WTC11 (cell line): ENCODE data around the gene ASTE1. TPM values are rescaled to one million over a fixed set of nuclear protein-coding genes. Genes with fewer than 3 reads are reported as not detected.
A peak's percentile ranks its signal among the peaks of the same experiment; 100 is the strongest.

Experiments
- ATAC-seq: fragments of 200-7000 bp; cut with Tn5 transposase; 2 replicates; pipeline ENCODE4 v1.10.0; 2021; ENCODE audit warnings: mild to moderate bottlenecking, moderate library complexity
- CTCF ChIA-PET: fragments of 300-600 bp; sonication (Branson Sonifier 250); formaldehyde crosslinking; loops from one replicate; lab custom pipeline; 2021; ENCODE audit warnings: antibody characterized with exemption; lab: Charles Lee
- POLR2A ChIA-PET: fragments of 350-600 bp; sonication (Branson Sonifier 250); formaldehyde crosslinking; loops from one replicate; lab custom pipeline; 2021; ENCODE audit warnings: antibody characterized with exemption; lab: Charles Lee
- DNase-seq: peaks from one replicate; pipeline ENCODE4 v3.0.0; 2021; ENCODE audit warnings: low spot score
- H3K27ac Mint-ChIP-seq: 2 replicates; pipeline ENCODE4 v1.8.0; 2021; ENCODE audit warnings: mixed read lengths
- H3K27me3 Mint-ChIP-seq: 2 replicates; pipeline ENCODE4 v1.8.0; 2021; ENCODE audit warnings: low read depth, mild to moderate bottlenecking, moderate library complexity, mixed read lengths
- H3K36me3 Mint-ChIP-seq: 2 replicates; pipeline ENCODE4 v1.8.0; 2021; ENCODE audit warnings: mixed read lengths
- H3K4me1 Mint-ChIP-seq: 2 replicates; pipeline ENCODE4 v1.8.0; 2022; ENCODE audit warnings: mixed read lengths
- H3K4me3 Mint-ChIP-seq: 2 replicates; pipeline ENCODE4 v1.8.0; 2021; ENCODE audit warnings: mild to moderate bottlenecking, moderate library complexity, mixed read lengths
- H3K9me3 Mint-ChIP-seq: 2 replicates; pipeline ENCODE4 v1.8.0; 2021; ENCODE audit warnings: mixed read lengths
- ATF1 ChIP-seq: sonication (generic); formaldehyde crosslinking; IDR thresholded peaks from 2 replicates; pipeline ENCODE4 v1.8.1; 2023; ENCODE audit warnings: mild to moderate bottlenecking, moderate library complexity, missing genetic modification reagents
- CBFB ChIP-seq: sonication (generic); formaldehyde crosslinking; IDR thresholded peaks from 2 replicates; pipeline ENCODE4 v1.8.1; 2022; ENCODE audit warnings: mild to moderate bottlenecking, low read depth, missing genetic modification reagents
- E2F1 ChIP-seq: sonication (generic); formaldehyde crosslinking; IDR thresholded peaks from 2 replicates; pipeline ENCODE4 v1.8.0; 2022; ENCODE audit warnings: mild to moderate bottlenecking, missing genetic modification reagents
- GRHL2 ChIP-seq: fragments of 250-450 bp; sonication (Bioruptor Pico); IDR thresholded peaks from 2 replicates; pipeline ENCODE4 v1.8.0; 2022; ENCODE audit warnings: mild to moderate bottlenecking, moderate library complexity; ENCODE audit not compliant: insufficient replicate concordance, severe bottlenecking
- JAZF1 ChIP-seq: fragments of 250-450 bp; sonication (Bioruptor Pico); IDR thresholded peaks from 2 replicates; pipeline ENCODE4 v1.9.0; 2021; ENCODE audit warnings: moderate library complexity, mild to moderate bottlenecking, inconsistent platforms
- KAT7 ChIP-seq: sonication (generic); formaldehyde crosslinking; IDR thresholded peaks from 2 replicates; pipeline ENCODE4 v1.8.1; 2023; ENCODE audit warnings: missing genetic modification reagents, mild to moderate bottlenecking, borderline replicate concordance
- MXD4 ChIP-seq: fragments of 250-450 bp; sonication (Bioruptor Pico); IDR thresholded peaks from 2 replicates; pipeline ENCODE4 v1.8.0; 2021; ENCODE audit warnings: mild to moderate bottlenecking, moderate library complexity, borderline replicate concordance
- NFATC4 ChIP-seq: fragments of 250-450 bp; sonication (Bioruptor Pico); IDR thresholded peaks from 2 replicates; pipeline ENCODE4 v1.9.0; 2021; ENCODE audit warnings: mild to moderate bottlenecking
- NFE2L1 ChIP-seq: sonication (generic); formaldehyde crosslinking; IDR thresholded peaks from 2 replicates; pipeline ENCODE4 v1.8.1; 2023; ENCODE audit warnings: missing genetic modification reagents
- PRRX2 ChIP-seq: fragments of 250-450 bp; sonication (Bioruptor Pico); IDR thresholded peaks from 2 replicates; pipeline ENCODE4 v1.8.0; 2021; ENCODE audit warnings: mild to moderate bottlenecking
- RORB ChIP-seq: fragments of 250-450 bp; sonication (Bioruptor Pico); IDR thresholded peaks from 2 replicates; pipeline ENCODE4 v1.9.0; 2021; ENCODE audit warnings: mild to moderate bottlenecking
- SMAD3 ChIP-seq: sonication (generic); formaldehyde crosslinking; IDR thresholded peaks from 2 replicates; pipeline ENCODE4 v1.8.0; 2022; ENCODE audit warnings: missing genetic modification reagents, mild to moderate bottlenecking, borderline replicate concordance
- TEAD4 ChIP-seq: sonication (generic); formaldehyde crosslinking; IDR thresholded peaks from 2 replicates; pipeline ENCODE4 v1.8.0; 2022; ENCODE audit warnings: mild to moderate bottlenecking, missing genetic modification reagents
- ZNF219 ChIP-seq: sonication (generic); formaldehyde crosslinking; IDR thresholded peaks from 2 replicates; pipeline ENCODE4 v1.8.0; 2023; ENCODE audit warnings: missing genetic modification reagents, mild to moderate bottlenecking, borderline replicate concordance
- ZNF263 ChIP-seq: sonication (generic); formaldehyde crosslinking; IDR thresholded peaks from 2 replicates; pipeline ENCODE4 v1.8.1; 2022; ENCODE audit warnings: low read depth, mild to moderate bottlenecking, moderate library complexity, missing genetic modification reagents
- total RNA-seq: library from RNA; stranded (reverse); gene quantifications from 3 replicates; pipeline ENCODE4 v1.2.3, GENCODE V29; 2021
- TF ChIP-seq, protein P1 (sequence below): sonication (generic); formaldehyde crosslinking; conservative IDR thresholded peaks from 2 replicates; pipeline ENCODE4 v1.8.1; 2023; ENCODE audit warnings: mild to moderate bottlenecking, low read depth, missing genetic modification reagents, moderate library complexity
- TF ChIP-seq, protein P2 (sequence below): sonication (generic); formaldehyde crosslinking; IDR thresholded peaks from 2 replicates; pipeline ENCODE4 v1.8.0; 2022; ENCODE audit warnings: mild to moderate bottlenecking, missing genetic modification reagents
- TF ChIP-seq, protein P3 (sequence below): sonication (generic); formaldehyde crosslinking; IDR thresholded peaks from 2 replicates; pipeline ENCODE4 v1.8.1; 2023; ENCODE audit warnings: mild to moderate bottlenecking, missing genetic modification reagents, moderate library complexity
- TF ChIP-seq, protein P4 (sequence below): sonication (generic); formaldehyde crosslinking; IDR thresholded peaks from 2 replicates; pipeline ENCODE4 v1.8.1; 2023; ENCODE audit warnings: mild to moderate bottlenecking, moderate library complexity, missing genetic modification reagents

Gene ASTE1
- total RNA-seq, 1 experiment from 2014 or later = 5.8 TPM

GRCh38 chr3:130967281-130967680 lies 59.3 kb downstream of the ASTE1 start (continued):
- TF ChIP-seq, protein P1, sequence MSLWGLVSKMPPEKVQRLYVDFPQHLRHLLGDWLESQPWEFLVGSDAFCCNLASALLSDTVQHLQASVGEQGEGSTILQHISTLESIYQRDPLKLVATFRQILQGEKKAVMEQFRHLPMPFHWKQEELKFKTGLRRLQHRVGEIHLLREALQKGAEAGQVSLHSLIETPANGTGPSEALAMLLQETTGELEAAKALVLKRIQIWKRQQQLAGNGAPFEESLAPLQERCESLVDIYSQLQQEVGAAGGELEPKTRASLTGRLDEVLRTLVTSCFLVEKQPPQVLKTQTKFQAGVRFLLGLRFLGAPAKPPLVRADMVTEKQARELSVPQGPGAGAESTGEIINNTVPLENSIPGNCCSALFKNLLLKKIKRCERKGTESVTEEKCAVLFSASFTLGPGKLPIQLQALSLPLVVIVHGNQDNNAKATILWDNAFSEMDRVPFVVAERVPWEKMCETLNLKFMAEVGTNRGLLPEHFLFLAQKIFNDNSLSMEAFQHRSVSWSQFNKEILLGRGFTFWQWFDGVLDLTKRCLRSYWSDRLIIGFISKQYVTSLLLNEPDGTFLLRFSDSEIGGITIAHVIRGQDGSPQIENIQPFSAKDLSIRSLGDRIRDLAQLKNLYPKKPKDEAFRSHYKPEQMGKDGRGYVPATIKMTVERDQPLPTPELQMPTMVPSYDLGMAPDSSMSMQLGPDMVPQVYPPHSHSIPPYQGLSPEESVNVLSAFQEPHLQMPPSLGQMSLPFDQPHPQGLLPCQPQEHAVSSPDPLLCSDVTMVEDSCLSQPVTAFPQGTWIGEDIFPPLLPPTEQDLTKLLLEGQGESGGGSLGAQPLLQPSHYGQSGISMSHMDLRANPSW (CRISPR knock-in tag) = no peak
- no peak for TF ChIP-seq TEAD4 (CRISPR knock-in tag)
- no peak for TF ChIP-seq GRHL2 (CRISPR knock-in tag)
- TF ChIP-seq SMAD3 (CRISPR knock-in tag) = no peak
- TF ChIP-seq KAT7 (CRISPR knock-in tag) = no peak
- TF ChIP-seq ZNF219 (CRISPR knock-in tag) = no peak
- TF ChIP-seq ZNF263 (CRISPR knock-in tag) = no peak
- no peak for TF ChIP-seq CBFB
- TF ChIP-seq, protein P2, sequence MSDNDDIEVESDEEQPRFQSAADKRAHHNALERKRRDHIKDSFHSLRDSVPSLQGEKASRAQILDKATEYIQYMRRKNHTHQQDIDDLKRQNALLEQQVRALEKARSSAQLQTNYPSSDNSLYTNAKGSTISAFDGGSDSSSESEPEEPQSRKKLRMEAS (CRISPR knock-in tag) = no peak

DNA sequence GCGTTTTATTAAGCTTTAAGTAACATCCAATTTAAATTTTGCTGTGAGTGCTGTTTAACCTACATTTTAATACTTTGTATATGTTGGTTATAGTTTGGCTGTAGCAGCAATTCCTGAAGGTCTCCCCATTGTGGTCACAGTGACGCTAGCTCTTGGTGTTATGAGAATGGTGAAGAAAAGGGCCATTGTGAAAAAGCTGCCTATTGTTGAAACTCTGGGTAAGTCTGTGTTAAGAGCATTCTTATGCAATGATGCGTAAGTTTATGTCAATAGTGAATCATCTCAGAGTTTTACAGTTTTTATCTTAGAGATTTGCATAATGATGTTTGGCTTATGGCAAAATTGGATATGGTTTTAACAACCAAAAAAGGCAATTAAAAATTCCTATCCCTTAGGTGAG lies 62.7 kb downstream of the ASTE1 start:
- Mint-ChIP-seq H3K4me1 (peaks cover 9% of the 10 kb centered on the region), H3K27ac (no peak overlapping the region), H3K36me3 (peaks cover 30% of the 10 kb centered on the region), H3K27me3 (no peaks in the 10 kb centered on the region), H3K4me3 (no peak overlapping the region), H3K9me3 (no peaks in the 10 kb centered on the region)
- DNase-seq = no peak
- ATAC-seq = peak; percentile 69
- ChIA-PET CTCF (no interaction called here), POLR2A (no interaction called here)
- no peak for TF ChIP-seq MXD4
- TF ChIP-seq PRRX2 (CRISPR knock-in tag) = no peak
- TF ChIP-seq E2F1 (CRISPR knock-in tag) = no peak
- no peak for TF ChIP-seq RORB (CRISPR knock-in tag)
- TF ChIP-seq, protein P3, sequence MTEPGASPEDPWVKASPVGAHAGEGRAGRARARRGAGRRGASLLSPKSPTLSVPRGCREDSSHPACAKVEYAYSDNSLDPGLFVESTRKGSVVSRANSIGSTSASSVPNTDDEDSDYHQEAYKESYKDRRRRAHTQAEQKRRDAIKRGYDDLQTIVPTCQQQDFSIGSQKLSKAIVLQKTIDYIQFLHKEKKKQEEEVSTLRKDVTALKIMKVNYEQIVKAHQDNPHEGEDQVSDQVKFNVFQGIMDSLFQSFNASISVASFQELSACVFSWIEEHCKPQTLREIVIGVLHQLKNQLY (CRISPR knock-in tag) = no peak
- TF ChIP-seq NFE2L1 (CRISPR knock-in tag) = no peak
- TF ChIP-seq ATF1 (CRISPR knock-in tag) = no peak
- TF ChIP-seq JAZF1 (CRISPR knock-in tag) = no peak
- TF ChIP-seq, protein P4, sequence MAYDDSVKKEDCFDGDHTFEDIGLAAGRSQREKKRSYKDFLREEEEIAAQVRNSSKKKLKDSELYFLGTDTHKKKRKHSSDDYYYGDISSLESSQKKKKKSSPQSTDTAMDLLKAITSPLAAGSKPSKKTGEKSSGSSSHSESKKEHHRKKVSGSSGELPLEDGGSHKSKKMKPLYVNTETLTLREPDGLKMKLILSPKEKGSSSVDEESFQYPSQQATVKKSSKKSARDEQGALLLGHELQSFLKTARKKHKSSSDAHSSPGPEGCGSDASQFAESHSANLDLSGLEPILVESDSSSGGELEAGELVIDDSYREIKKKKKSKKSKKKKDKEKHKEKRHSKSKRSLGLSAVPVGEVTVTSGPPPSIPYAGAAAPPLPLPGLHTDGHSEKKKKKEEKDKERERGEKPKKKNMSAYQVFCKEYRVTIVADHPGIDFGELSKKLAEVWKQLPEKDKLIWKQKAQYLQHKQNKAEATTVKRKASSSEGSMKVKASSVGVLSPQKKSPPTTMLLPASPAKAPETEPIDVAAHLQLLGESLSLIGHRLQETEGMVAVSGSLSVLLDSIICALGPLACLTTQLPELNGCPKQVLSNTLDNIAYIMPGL (CRISPR knock-in tag) = no peak
- no peak for TF ChIP-seq NFATC4 (CRISPR knock-in tag)
- no peak for TF ChIP-seq TEAD4 (CRISPR knock-in tag)

Other genes with a start within 250 kb of the ASTE1 start
- 62.5 to 68.4 TPM (median 67.0 TPM) in 3 replicates for gene ATP2C1, start 132.7 kb downstream of the ASTE1 start, total RNA-seq
- gene NEK11, start 52 bp upstream of the ASTE1 start, total RNA-seq = 1.6 to 1.8 TPM (median 1.7 TPM) in 3 replicates